Endometrial microvascular endothelial cells (primary cell): ENCODE measurements around the gene TLE1. TPM values are rescaled to one million over a fixed set of nuclear protein-coding genes. Genes with fewer than 3 reads are reported as not detected.

Experiments used
- in situ Hi-C: cut with HindIII; loops from 2 replicates; pipeline ENCODE4 v1.10.0; 2017; ENCODE audit warnings: low sequenced_read_pairs, low pct_unique_long_range_greater_than_20kb; ENCODE audit errors: inconsistent ontology term
- total RNA-seq: library from RNA; depleted of rRNA; stranded (reverse); fragments of >200 nt; gene quantifications from one replicate; pipeline ENCODE4 v1.2.3, GENCODE V29; 2015; ENCODE audit errors: inconsistent ontology term

The TLE1 gene
- total RNA-seq, 1 donor from 2014 or later = 16.9 TPM

DNA sequence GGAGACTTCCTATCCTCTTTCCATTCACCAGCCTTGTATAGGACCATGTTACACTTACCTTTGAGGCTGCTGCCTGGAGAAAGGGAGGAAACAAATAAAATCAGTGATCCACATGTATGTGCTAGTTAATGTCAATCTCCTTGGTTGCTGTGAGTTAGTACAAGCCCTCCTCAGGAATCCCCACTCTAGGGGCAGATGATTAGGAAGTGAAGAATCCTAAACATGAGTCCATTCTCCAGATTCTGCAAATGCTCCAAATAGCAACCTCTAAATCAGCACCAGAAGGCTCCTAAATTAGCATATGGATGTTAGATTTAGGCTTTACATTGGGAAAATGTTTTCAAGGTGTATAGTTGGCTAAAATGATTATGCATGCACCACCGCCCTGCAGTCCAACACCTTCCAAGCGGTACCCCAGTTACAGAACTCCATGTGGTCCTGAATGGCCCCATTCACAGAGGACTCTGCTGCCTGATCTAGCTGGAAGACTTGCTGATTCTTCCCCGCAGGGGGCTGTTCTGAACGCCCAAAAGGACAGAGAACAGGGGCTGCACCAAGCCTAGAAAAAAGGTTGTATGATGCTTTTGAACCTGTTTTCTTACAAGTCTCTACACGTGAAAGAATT is 123.2 kb downstream of the TLE1 start:
- in situ Hi-C loops = no loop called here

- in situ Hi-C loops = no loop called here
Observed at GRCh38 chr9:81565609-81566008, 123.7 kb downstream of the TLE1 start.

DNA sequence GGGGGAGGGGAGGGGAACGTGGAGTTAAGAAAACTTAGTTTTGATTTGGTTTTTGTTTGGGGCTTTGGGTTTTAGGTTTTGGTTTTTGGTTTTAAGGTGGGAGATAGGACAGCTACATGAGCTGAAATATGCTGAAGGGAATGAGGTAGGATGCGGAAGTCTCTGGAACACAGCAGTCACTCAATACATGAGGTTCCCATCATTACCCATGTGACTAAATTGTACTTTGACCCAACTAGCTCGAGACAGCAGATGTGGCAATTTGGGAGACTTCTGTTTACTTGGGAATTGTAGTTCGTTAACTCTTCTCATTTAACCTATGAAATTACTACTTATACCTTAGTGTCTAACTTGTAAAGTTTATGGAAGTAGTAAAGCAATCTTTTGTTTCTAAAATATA is 124.2 kb downstream of the TLE1 start:
- in situ Hi-C loops = no loop called here

GRCh38 chr9:81564632-81565031 is 124.7 kb downstream of the TLE1 start:
- in situ Hi-C loops = no loop called here

- in situ Hi-C loops = no loop called here
Observed at GRCh38 chr9:81563739-81564138, 125.6 kb downstream of the TLE1 start.

GRCh38 chr9:81563020-81563407 is 126.3 kb downstream of the TLE1 start:
- in situ Hi-C loops = no loop called here

- in situ Hi-C loops = no loop called here
Observed at GRCh38 chr9:81562231-81563019, 126.9 kb downstream of the TLE1 start.

- in situ Hi-C loops = no loop called here
Observed at GRCh38 chr9:81560851-81561732, 128.3 kb downstream of the TLE1 start.

DNA sequence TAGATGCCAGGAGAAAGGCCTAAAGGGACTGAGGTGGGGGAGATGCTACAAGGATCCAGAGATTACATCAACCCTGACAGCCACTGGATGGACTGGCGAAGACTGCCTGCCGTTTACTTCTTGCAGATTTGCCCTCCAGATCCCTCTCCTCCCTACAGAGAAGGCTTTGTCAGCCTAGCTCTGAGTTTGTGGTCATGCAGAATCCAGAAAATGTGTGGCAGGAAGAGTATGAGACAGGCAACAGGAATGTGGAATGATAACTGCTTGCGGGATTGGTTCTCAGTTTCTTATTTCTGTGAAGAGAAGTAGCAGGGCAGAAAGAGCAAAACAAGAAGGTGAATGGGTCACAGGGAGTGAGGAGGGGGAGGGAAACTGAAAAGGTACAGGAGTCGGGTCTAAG is 129.6 kb downstream of the TLE1 start:
- in situ Hi-C loops = no loop called here

GRCh38 chr9:81559197-81559596 is 130.2 kb downstream of the TLE1 start:
- in situ Hi-C loops = no loop called here

GRCh38 chr9:81558091-81558830 is 131.1 kb downstream of the TLE1 start:
- in situ Hi-C loops = no loop called here

GRCh38 chr9:81557452-81558090 is 131.8 kb downstream of the TLE1 start:
- in situ Hi-C loops = no loop called here

DNA sequence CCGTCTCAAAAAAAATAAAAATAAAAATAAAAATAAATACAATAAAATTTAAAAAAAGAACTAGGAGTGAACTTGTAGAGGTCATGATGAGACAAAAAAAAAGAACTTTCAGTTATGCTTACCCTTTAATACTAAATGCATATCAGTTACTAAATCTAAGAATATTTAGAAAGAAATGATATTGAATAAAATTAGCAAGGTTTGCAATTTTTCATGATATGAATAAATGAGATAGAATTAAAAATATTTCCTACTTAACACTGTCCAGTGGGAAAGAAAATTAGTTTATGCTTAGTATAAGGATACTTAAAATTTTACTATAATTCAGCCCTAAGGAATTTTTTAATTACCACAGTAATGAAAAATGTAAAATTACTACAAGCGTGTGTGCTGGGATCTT is 132.4 kb downstream of the TLE1 start:
- in situ Hi-C loops = no loop called here

DNA sequence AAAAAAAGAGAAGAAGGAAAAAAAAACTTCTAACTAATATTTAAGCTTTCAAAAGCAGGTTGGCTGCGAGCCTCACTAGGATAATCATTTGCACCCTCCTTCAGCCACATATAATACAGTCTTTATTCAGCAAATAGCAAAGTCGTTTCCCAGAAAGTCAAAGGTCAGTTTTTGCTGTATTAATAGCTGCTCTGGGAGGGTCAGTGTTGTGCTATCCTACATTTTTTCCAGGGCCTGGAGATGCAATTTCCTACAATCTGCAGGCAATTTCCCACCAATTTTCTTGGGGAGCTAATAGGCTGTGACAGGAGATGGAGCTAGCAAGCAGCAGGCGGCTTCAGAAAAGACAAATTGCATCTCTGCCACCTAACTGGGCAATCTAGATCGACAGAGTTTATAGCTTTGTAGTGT is 136.8 kb downstream of the TLE1 start:
- in situ Hi-C loops = no loop called here

DNA sequence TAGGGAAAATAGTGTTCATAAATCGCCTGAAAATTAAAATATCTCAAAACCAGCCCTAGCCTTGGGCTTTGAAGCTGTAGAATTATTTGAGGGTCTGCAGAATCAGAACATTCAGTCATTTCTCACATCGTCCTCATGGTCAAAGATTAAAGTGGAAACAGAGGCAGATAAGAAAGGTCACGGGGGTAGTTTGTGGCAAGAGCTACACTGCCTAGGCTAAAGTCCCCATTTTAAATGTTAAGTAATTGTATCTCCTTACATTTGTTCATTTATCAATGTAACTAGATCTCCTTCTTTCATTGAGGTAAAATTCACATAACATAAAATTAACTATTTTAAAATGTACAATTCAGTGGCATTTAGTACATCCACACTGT is 139.2 kb downstream of the TLE1 start:
- in situ Hi-C loops = no loop called here

DNA sequence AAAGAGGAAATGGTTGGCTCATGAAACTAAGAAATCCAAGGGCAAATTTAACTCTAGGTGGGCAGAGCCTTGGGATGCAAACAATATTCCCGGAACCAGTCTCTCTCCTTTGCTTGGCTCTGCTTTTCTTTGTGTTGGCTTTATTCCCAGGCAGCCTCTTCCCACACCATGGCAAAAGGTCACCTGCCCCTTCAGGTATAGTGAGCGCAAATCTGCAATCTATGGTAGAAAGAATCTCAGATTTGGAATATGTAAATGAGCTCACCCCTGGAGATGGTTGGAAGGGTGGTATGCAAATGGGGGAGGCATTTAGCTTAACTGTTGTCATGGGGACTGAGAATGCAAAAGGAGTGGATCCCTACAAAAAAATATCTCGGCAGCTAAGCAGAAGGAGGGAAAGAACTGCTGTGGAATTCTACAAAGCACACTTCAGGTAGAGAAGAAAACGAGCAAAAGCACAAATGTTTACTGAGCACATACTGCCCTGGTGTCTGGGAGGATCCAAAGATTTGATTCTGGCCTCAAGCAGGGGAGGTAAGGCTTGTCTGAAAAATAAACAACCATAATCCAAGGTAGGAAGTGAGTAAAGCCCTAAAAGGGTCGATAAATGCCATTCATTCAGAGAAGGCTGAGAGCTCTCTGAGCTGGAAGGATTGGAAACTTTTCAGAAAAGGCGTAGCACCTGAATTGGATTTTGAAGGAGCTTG is 139.7 kb downstream of the TLE1 start:
- in situ Hi-C loops = no loop called here

DNA sequence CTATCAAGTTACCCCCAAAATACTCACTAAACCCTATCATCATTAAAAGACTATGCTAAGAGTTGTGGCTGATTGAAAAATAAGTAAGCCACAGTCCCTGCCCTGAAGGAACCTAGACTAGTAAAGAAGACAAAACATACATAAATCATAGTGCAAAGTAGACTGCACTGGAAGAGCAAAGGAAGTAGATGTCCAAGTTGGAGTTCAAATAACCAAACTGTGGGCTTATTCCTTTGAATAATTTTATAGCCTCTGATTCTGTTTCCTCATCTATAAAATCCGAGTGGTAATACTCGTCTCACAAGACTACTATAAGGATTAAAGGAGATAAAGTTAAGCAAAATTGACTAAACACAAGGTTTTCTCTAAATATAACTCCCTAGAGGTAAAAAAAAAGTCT is 140.4 kb downstream of the TLE1 start:
- in situ Hi-C loops = no loop called here

DNA sequence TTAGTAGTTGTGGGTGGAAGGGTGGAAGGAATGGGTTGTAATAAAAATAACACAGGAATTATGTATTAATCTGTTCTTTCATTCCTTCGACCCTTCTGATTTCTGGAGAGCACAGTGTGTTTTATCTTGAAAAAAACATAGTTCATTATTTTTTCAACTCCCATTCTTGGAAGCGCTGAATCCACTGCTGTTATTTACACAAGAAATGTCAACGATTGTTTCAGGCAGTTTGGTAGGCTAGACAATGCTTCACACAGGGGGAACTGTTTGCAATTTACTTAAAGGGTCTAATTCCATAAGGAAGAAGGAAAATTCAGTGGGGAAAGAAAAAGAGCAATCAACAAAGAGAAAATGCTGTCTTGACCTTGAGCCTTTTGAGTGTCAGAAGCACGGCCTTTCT is 142.9 kb downstream of the TLE1 start:
- in situ Hi-C loops = no loop called here
